Measurements from ENCODE around the gene SVIP.

SVIP gene

DNA sequence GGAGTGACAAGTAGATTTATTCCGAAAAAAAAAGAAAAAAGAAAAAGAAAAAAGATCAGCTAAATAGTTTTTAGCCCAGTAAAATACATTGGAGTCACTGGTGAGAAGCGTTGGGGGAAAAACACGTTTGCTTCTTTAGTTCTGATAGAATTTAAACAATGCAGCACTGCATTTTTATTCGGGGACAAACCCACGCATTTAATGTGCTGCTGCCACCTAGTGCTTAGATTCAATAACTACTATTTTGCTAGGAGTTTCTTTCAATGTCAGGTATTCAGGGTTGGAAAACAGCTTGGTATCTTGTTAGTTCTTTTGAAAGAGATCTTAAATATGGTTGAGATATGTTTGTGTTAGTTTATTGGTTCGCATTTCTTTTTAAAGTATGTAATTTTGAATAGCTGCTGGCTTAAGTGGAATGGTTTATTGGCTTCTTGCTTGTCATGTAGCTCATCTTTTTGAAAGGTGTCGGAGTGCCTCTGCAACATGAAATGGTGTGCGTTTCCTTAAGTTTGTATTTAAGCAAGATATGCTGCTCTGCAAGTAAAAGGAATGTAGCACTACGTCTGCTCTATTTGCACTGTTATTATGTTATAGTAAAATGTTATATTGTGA, 41.9 kb downstream of the SVIP start:
- DNase-seq: peak; percentile 40

DNA sequence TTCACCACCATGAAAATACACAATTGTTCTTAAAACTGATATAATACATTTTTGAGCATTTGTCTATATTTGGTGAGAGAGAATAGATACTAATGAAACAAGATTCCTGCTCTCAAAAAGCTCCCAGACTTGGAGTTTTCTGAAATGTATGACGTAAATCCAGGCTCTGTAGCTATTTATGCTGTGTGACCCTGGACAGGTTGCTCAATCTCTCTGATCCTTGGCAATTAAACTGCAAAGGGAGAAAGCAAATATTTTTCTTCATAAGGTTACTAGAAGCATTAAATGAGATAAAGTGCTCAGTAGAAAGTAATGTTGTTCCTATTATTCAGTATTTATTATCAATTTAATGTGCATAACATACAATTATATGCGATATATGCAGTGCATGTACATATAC, 42.5 kb downstream of the SVIP start:
- DNase-seq: no peak

GRCh38 chr11:22786475-22786874, 43.1 kb downstream of the SVIP start:
- no peak for DNase-seq

- DNase-seq: no peak
Measured at GRCh38 chr11:22785251-22785650, 44.4 kb downstream of the SVIP start.

DNA sequence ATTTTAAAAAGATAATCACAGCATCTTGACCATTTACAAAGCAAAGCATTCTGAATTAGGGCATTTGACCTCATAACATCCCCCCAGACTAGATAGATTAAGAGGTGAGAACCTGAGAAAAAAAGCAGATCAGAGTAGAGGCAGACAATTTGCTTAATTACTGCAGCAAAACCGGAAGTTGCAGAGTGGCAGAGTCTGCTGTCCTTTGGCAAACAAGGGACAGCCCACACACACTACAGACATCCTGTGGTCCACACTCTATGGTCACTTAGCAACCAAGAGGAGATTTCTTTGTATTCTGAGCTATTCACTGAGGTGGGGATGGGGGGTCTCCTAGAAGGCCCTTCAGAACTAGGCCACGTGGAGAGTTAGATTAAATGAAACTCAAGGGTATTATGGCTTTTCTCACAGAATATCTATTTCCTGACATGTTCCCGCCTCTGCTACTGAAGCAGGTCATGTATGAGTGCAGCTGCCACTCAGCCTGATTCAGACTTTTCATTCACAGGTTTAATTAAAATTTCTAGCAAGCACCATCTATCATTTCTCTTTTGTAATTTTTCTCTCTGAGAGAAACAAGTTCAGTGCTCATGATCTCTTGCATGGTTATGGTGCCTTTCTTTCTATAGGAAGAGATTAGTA, 48.5 kb downstream of the SVIP start:
- peak; percentile 14 for DNase-seq

DNA sequence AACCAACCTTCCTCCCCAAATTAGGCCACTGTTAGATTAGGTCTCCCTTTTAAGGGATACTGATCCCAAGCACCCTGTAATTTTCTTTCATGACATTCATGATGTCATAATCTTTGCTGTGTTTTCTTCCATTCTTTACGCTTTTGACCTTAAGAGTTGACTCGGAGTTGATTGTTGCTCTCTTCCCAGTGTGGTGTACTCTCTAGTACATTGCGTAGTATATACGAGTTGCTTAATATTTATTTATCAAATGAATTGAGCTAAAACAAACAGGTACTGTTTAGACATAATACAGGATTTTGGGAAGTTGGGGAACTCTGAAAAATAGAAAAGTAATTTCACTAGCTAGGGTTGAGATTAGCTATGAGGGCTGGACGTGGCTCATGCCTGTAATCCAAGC, 49.8 kb downstream of the SVIP start:
- no peak for DNase-seq

- no peak for DNase-seq
Measured at GRCh38 chr11:22778642-22779041, 51.0 kb downstream of the SVIP start.

DNA sequence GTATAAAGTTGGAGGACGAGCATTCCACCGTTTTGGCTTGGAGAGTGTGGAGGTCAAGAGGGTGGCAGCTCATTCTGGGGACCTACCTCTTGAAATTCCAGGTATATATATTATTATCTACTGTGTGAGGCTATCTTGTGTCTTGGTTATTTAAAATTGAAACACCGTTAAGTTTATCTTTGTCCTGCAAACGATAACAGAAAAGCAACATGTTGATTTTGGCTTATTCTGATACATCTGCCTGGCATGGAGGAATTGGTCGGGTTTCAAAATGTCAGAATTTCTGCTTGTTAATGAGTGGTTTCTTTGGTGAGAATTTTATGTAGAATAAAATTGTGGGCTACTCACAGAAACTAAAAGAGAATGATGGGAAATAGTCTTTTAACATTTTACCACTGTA, 54.4 kb downstream of the SVIP start:
- DNase-seq: no peak

DNA sequence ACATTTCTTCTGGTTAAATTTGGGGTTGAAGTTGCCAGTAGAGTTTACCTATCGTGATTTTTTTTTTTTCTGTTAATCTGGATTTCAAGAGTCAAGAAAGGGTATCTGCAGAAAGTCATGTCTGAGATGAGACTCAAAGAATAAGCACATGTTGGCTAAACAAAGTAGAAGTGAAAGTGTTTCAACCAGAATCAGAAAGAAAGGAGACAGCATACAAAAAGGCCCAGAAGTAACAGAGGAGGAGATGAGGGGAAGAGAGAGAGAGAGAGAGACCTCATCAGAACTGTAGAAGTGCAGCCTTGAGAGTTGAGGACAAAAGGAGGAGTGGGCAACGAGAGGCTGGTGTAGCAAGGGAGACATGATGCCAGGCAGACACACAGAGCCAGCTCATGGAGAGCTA, 54.9 kb downstream of the SVIP start:
- no peak for DNase-seq

GRCh38 chr11:22769081-22769480, 60.5 kb downstream of the SVIP start:
- no peak for DNase-seq
